HG02759 (cell line): ENCODE measurements around the gene RASGEF1B.

Experiments
- ATAC-seq: cut with Tn5 transposase; IDR thresholded peaks from one replicate; pipeline ENCODE4 v1.9.1; 2021; ENCODE audit warnings: mild to moderate bottlenecking, moderate library complexity; ENCODE audit not compliant: unreplicated experiment

RASGEF1B gene

DNA sequence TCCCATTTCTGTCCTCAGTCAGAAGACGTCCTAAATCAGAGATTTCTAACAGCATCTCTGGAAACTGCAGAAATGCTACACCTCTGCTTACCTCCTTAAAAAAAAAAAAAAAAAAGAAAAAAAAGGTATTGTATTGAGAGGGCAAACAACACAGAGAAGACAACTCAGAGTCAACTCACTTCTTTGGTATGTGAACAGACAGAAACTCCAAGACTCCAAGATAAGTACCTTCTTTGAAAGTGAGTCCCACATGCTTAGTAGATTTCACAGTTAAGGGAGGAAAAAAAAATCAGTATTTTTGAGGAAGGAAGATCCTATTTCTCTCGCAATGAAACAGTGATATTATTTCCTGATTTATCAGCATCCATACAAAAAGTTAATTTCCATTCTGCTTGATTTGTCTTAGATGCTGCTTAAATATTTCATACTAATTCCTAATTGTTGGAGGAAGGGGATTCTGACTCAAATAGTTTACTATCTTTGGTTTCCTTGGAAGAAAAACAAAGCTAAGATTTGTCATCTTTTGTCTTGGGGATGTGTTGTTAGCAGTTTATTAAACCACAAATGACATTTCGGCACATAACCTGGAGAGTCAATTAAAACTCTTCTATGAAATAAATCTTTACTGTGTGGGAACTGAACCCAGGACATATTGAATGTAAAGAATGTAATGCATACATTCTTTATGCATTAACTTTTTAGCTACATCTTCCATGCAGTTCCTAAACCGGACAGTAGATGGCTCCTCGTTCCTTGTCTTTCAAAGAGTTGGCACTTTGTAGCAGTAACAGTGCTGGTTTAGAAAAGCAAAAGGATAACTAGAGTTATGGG is 4.7 kb downstream of the RASGEF1B start:
- no peak for ATAC-seq

DNA sequence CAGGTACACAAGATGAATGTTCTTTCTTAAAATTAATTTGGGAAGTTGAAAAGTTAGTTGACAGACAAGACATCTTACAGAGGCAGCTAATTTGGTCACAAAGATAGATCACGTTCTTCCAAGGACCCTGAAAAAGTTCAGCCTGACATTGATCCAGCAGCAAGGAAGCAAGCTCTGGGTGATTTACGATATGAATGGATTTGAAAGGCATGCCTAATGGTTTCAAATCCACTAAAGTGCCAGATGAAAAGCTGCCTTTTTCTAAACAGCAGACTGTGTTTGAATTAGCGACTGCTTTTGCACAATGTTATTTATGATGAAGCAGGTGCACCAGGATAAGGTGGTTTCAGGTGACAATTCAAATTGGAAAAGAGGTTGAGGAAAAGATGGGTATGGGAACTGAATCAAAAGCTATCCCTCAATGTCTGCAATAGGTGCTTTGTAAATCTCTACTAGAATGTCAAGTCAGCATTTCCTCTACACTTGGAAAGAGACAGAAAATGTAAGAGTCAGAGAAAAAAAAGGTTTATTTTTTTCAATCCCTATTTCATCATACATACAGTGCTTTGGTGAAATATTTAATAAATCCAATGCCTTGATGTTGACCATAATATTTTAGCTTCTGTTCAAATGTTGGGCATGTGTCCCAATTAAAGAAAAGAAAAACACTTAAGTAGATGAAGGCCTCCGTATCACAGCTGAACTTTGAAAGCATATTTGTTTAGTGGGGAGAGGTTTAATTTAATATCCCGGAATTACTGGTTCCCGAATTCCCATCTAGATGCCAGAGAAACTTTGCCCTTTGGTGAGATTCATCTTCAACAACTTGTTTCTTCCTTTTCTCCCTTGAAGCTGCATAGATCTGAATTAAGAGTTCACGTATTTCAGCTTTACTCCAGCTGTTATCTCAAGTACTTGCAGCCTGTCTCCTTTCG is 6.0 kb downstream of the RASGEF1B start:
- ATAC-seq: no peak

DNA sequence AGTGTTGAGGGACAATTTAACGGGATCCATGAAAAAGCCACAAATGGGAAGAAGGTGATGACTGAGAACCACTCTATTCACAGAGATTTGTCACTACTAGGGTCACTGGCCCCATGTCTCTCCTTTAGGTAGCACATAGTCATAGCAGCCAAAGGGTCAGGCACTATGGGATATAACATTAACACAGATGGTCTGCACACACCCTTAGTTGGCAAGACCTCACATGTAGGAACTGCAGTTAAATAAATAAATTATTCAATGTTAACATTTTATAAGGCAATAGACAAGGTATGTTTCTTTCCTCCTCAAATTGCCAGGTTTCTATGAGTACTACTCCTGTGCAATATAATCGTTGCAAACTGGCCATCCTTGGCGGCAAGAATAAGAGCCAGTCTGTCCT is 10.9 kb downstream of the RASGEF1B start:
- ATAC-seq: no peak

DNA sequence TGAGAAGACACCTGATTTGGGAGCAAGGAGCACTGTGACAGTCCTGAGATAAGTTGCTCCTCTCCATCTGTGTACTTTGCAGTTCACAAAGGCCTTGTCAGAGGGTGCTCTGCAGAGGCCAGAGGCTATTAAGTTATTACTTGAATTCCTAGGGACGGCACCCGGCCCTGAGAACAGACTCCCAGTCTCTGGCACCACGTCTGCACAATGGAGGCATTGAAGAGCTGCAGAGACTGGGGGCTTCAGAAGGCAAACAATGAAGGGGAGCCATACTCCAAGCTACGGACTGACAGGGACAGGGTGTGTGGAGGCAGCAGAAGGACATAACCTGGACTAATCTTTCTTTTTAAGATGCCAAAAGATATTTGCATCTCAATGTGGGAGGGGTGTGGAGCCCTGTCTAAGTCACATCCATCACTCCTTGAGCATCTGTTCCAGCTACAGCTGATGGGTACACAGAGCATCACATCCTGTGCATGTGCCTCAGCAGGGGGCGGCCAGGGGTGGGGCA is 11.5 kb downstream of the RASGEF1B start:
- no peak for ATAC-seq

DNA sequence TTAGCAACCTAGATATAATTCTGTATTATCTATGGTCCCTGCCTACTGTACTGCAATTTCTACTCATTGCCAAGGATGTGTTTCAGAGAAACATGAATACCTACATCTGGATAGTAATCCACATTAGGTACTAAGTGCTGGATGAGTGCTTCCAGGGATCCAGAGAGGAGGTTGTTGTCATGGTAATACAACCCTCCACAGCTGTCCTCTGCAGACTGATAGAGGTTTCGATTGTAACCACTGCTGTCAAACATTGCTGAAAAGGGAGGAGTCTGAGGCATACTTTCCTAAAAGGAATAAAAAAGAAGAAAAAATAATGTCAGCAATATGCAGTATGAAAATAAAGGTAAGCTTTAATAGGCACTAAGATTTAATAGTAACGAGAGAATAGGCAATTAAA is 12.5 kb downstream of the RASGEF1B start:
- ATAC-seq: no peak

DNA sequence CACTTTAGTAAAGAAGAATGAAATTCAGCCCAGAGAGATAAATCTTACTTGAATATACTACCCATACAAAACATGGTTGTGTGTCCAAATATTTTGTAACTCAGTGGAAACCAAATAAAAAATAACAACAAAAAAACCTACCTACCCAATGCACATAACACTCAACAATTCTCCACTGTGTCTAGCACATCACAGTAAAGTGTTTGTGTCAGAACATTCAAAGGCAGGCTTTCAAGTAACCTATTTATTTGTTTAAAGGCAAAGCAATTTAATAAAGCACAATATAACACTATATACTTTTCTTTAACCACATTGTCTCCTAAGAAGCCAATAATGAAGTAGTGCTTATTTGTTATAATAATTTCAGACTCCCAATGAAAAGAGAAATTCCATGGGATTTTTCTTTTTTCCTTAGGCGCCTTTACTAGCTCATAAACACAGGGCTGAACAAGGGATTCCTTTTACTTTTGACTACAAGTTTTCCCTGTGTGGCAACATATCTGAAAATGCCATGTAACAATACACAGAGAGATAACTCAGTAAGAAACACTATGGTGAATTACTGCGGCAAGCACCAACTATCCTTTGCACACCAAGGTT is 13.7 kb downstream of the RASGEF1B start:
- ATAC-seq: no peak

DNA sequence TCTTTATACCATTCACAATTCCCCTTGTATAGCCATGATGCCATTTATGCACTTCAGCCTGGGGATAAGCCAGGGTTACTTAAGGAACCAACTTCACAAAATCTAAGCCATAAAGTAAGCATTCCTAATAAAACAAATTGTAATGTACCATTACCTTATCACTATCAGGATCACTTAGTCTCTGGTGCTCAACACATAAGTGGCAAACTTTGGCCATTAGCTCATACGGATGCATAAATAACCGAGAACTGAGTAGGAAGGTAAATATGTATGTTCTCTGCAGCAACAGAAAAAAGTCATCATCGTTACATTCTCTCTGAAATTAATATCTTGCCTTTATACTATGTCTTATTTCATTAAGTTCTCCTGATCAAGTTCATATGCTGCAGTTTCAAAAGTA is 14.4 kb downstream of the RASGEF1B start:
- no peak for ATAC-seq

DNA sequence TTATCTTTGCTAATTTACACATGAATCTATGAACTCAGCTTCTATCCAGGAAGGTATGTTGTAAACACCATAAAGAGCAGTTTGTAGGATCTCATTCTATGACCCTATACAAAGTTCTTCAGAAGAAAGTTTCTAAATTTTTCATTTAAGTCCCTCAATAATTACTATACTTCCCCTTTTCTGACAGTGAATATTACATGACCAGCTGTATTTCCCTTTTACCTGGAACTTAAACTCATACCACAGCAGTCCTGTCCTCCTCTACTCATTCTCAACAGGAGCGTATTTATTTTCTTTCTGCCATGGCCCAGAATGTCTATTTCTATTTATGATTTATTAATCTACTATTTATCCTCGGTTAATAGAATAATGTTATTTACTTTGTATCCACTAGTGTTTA is 15.8 kb downstream of the RASGEF1B start:
- ATAC-seq: no peak

DNA sequence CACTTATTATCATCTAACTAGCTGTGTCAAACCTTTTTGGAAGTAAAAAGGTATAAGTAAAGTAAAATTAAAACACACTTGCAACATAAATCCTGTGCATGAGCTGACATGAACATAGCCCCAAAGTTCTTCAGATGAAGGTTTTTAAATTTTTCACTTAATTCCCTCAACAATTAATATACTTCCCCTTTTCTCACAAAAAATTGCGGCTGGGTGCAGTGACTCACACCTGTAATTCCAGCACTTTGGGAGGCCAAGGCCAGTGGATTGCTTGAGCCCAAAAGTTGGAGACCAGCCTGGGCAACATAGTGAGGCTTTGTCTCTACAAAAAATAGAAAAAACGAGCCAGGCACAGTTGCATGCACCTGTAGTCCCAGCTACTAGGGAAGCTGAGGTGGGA is 16.8 kb downstream of the RASGEF1B start:
- ATAC-seq: no peak

DNA sequence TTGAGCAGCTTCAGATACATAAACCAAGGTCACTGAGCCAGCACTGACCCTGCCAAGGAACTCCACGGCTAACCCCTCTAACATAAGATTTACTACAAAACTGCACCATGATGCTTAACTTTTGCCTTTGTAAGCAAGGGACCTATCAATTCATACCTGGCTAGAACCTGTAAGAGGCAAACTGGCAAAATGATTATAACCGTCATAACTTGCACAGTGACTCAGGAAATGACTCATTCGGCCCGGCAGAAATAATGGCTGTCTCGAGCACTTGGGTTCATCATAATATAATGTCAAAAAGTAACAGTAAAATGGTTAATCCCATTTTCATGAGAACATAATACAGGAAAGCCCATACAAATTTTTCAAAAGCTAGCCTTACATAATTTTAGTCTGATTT is 17.2 kb downstream of the RASGEF1B start:
- ATAC-seq: peak; percentile 62

DNA sequence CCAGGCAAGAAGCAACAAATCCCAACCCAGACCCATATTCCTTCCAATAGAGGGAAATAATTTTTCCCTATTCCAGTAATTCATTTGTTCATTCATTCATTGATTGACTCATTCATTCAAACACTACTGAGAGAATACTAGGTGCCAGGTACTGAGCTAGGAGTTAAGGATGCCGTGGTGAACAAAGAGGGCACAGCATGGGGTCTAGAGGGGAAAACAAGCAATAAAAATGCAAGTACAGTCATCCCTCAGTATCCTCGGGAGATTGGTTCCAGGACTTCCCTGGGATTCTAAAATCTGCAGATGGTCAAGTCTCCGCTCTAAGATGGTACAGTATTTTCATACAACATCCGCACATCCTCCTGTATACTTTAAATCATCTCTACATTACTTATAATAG is 18.7 kb downstream of the RASGEF1B start:
- no peak for ATAC-seq

DNA sequence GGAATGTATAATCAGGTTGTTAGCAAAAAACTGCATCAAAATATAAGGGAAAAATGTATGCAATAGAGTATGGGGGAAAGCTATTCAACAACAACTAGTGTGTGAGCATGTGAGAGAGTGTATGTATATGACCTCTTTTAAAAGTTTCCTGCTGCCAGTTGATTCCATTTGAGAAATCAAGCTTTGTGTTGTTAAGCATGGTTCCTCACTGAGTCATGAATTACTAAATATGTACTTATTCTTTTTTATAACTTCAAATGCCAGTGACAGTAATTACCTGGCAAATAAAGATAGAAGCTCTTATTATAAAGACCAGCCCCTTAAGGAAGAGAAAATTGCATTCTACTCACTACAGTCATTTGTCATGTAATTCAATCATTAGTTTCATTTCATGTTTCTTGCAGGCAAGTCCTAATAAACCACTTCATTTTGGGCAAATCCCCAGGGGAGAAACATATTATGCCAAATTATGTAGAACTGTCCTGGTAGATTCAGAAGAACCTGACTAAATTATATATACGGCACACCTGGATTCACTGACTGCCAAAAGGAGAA is 19.2 kb downstream of the RASGEF1B start:
- ATAC-seq: no peak

DNA sequence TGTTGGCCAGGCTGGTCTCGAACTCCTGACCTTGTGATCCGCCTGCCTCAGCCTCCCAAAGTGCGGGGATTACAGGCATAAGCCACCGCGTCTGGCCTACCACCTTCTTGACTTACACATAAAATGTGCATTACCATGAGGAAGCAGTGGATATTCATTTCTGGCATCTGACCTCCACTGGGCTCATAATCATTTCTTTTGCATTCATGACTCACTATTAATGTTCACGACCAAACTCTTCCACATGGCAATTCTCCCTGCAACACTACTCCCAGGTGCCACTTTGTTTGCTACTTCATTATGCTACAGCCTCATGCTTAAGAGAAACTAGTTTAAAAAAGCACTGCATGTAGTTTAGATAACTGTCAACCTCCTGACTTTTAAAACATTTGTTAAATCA is 22.7 kb downstream of the RASGEF1B start:
- ATAC-seq: no peak

DNA sequence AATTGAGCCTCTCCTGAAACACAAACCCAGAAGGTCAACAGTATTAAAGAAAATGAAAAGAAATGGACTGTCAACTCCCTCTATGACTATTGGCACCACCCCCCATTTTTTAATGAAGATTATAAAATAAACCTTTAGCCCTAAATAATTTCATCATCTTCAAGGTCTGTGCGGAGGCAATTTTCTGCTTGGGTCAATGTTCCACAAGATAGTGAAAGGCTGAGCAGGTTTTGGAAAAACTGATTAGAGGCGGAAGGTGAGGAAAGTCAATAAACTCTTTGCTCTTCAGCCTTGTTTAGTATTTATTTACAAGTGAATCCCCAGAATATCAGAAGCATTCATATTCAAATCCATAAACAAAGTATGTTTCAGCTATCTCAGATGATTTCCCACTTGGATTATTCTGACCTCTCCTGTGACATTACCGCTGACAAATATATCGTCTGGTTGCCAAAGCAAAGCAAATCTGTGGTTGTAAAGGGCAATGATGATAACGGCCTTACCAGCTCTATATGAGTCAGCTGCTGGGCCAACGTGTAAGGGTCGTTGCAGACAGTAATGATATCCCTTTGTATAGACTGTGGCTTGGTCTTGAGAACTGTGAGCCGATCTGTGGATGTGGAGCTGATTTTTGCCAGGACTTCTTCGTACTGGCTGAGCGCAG is 24.0 kb downstream of the RASGEF1B start:
- ATAC-seq: no peak

DNA sequence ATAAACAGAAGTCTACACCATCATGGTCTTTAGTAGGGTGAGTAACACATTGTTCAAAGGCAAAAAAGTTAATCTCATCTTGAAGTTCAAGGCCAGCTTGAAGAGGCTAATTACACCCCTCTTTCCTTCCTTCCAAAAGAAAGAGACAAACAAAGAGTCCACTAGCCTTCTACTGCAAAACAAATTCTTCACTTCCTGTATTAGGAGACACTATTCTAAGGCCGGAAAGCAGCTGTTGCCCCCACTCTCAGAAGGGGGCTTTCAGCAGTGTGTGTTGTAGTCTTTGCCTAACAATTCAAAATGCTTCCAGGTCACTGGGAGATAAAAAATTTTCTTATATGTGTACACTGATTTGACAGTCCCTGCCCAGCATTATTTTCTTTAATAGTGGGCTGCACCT is 25.1 kb downstream of the RASGEF1B start:
- no peak for ATAC-seq

DNA sequence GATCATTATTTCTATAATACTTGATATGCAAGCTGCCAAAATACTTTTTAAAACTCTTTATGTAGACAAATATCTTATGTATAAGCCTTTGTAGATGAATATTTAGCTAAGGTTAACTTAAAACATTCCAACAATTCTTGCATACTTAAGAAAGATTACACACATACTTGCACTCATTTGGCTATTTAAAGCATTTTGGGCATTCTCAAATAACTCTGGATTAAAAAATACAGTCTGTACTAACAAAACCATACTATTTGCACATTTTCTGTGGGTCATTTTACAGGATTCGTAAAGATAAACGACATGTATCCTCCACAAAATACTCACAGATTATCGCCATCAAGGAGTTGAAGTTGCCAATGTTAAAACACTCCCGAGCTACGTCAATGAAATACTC is 26.5 kb downstream of the RASGEF1B start:
- ATAC-seq: no peak

DNA sequence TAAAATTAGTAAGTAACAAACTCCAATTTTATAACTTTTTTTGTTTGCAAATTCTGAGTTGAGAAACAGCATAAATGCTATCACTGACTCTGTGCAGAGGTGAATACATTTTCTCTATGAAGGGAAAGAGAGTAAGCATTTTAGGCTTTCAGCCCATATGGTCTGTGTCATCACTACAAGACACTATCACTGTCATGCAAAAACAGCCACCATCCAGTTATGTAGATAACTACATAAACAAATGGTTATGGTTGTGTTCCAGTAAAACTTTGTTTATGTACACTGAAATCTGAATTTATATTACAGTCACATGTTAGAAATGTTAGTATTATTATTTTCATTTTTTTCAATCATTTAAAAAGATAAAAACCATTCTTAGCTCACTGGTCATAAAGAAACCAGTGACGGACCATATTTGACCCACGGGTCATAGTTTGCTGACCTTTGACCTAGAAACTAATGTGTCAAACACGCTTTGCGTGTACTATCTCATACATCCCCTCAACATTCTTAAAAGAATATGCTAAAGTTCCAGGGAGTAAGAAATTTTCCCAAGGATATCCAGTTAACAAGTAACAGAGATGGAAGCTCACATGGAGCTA is 29.1 kb downstream of the RASGEF1B start:
- no peak for ATAC-seq

DNA sequence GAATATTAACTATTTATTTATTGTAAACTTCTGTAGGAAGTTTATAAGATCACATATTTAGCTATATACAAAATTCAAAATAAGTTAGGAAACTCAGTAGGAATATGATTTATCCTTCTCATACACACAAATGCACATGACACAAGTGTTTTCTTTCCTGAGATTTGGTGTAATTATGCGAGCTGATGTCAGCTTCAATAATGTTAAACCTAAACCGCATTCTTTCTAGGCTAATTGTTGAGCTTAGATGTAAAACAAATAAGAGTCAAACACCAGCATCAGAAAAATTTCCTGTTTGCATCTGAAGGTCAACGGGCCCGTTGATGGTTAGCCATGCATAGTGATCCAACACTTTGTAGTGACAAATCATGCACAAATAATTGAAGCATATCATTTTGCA is 30.8 kb downstream of the RASGEF1B start:
- no peak for ATAC-seq

DNA sequence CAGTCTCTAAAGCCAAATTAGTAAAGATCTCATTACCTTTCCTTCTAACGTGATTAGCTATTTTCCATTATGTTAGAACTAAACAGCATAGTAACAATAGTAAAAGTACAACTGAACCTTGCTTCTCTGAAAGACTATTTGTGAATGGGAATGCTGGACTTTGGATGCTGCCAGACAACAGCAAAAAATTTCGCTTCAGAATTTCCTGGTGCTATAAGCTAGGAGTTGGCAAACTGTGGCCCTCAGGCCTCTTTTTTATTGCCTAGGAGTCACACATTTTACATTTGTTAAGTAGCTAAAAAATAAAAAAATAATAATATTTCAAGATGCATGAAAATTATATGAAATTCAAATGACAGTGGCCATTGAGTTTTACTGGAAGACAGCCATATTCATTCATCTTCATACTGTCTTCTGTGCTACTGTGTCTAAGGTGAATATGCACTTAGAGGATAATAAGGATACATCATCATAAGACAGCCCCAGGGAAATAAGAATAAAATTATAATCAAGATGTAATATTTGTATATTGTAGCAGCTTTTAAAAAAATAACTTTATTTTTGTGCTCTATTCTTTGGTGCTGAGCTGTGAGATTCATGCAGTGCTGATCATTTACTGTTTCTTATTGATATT is 34.6 kb downstream of the RASGEF1B start:
- no peak for ATAC-seq

DNA sequence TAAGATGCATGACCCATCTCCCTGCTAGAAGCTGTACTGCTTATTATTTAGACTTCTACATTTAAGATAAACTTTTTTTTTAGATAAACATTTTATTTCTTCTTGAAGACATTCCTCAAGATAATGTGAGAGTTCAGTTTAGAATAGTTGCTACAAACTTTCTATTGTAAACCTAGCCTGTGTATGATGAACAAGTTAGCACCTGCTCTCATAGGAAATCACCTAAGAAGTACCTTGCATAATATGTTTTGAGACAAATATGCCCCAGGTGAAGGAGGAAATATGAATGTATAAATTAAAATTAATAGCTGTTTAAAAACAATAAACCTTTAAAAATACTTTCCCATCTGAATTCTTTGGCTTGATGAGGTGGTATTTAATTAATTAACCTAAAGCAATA is 35.6 kb downstream of the RASGEF1B start:
- ATAC-seq: no peak
